Activated CD4-positive, alpha-beta T cell treated with anti-CD3 and anti-CD28 coated beads, Interleukin-2, amount 50 U/mL, for 1 hour (primary cell): Measurements from ENCODE around the gene TEAD4.

Experiments used
- DNase-seq: peaks from one replicate; pipeline ENCODE4 v3.0.0-alpha.2; 2020

The TEAD4 gene

DNA sequence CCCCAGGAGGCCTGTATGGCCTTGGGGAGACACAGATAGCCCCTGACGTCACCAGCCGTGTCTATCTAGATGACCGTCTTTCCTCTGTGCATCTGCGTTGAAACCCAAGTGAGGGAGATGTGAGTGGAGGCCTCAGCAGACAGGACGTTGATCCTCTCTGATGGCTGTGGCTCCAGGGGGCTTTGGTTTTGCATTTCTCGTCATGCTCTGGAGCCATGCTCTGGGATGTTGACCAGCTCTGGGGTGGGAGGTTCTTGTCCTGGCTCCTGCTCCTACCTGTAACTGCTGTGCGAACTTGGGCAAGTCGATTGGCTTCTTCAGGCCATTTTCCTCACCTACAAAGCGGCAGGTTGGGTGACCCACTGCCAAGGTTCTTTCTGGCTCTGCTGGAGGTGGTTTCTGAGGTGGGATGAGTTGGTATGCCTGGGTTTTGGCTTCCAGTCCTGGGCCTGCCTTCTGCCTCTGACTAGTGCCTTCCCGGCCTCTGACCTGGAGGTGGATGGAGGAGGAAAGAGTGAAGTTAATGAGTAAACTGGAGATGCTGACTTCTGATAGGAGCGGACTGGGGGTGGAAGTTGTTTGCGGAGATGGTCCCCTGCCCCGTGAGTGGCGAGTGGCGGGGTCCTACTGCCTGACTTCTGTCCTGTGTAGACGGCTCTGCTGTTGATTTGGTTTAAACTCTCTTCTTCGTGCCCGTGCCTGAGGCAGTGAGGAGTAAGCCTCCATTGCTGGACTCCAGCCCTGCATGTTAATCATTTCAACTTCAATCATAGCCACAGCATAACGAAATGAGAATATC lies 126.3 kb downstream of the TEAD4 start:
- DNase-seq = no peak

DNA sequence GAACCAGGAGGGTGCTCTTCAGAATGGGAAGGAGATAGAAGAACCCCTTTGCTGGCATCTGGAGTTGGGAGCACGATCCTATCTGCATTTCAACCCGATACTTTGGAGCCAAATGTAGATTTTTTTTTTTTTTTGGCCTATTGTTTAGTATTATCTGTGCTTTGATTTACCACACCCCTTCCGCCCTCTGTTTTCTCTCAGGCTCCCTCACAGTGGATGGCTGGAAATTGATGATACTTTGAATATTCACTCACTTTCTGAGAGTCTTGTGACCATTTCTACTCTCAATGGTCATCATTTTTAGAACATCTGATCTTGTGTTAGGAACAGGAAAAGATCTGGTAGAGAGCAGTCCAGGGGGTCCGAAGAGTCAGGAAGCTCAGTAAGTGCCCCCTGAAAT lies 127.0 kb downstream of the TEAD4 start:
- no peak for DNase-seq

DNA sequence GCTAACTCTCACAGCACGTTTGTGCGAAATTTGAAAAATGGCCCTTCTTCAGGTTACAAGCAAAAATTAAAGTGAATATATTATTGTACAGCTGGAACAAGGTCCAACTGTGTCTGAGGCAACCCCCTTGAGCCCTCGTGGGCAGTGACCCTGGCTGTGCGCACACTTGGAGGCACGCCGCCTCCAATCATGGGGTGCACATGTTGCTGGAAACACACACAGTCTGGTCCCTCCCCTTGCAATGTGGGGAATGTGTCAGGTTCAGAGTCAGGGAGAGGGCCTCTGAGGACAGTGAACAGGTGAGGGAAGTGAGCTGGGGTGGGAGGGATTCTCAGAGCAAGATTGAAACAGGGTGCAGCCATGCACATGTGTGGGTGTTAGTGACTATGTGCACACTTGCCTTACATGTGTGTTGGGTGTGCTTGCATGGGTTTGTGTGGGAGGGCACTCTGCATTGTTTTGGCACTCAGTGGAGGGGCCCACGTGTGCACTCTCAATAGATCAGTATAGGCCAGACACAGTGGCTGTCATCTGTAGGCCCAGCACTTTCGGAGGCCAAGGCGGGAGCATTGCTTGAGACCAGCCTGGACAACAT lies 127.6 kb downstream of the TEAD4 start:
- no peak for DNase-seq

DNA sequence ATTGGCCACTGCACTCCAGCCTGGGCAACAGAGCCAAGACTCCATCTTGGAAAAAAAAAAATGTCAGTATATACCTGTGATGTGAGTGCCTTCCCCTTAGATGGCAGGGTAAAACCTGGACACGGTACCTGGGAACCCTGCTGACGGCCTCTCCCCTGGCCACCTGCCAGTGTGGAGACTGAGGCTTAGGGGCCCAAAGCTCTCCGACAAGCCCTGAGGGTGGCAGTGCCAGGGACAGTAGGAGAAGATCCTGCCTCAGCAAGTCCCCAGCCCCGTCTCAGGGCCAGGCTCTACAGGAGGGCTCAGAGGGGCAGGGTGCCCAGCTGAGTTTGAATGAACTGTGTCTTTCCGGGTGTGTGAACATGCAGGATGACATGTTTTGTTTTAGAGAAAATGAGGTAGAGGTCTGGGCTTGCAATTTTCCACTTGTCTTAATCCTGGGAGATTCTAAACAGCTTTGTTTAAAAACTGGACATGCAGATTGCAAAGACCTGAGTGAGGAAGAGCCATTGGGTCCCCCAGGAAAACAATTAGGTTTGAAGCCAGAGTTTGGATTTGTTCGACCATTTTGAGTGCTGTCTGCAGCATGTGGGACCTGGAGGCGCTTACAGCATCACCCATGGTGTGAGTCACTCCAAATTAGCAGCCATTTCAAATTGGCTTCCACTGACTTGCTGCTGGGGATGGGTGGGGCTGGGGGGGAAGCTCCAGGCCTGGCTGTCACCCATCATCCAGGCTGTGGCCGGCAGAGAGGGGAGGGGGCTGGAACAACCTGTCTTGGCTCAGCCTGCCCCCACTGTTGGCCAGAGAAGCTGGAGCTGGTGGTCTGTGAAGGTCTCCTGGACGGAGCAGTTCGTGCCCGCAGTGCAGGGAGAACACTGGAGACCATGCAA lies 128.8 kb downstream of the TEAD4 start:
- DNase-seq = no peak

DNA sequence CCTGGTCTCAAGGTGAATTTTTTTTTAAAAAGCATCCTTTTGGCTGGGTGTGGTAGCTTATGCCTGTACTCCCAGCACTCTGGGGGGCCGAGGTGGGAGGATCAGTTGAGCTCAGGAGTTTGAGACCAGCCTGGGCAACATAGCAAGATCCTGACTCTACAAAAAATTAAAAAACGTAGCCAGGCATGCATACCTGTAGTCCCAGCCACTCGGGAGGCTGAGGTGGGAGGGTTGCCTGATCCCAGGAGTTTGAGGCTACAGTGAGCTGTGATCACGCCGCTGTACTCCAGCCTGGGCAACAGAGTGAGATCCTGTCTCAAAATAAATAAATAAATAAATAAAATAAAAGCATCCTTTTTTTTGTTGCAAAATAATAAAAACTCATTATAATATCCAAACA lies 130.4 kb downstream of the TEAD4 start:
- no peak for DNase-seq
